Measurements from ENCODE around the gene ENO2. TPM values are rescaled to one million over a fixed set of nuclear protein-coding genes. Genes with fewer than 3 reads are reported as not detected.

Gene ENO2
- total RNA-seq, 1 experiment from 2014 or later, result 138 TPM

DNA sequence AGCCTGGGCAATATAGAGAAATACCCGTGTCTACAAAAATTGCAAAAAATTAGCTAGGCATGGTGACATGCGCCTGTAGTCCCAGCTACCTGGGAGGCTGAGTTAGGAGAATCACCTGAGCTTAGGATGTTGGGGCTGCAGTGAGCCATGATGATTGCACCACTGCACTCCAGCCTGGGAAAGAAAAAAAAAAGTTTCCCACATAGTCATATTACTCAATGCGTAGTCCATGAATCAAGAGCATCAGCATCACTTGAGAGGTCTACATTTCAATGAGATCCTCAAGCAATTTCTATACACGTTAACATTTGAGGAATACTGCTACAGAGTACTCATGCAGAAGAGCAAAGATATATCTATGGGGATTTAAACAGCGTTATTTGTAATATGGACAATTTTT, 15.0 kb upstream of the ENO2 start:
- ChIA-PET CTCF (interaction anchor here (0.6 kb wide), 1 partner anchor 22 kb away, joined by 4 read pairs; no protein-coding TSS in a partner anchor), POLR2A (ENCODE audit: low non-redundant PET) (no interaction called here)
- Histone ChIP-seq H3K4me3 (ENCODE audit: low read depth, low read length, poor library complexity, severe bottlenecking) (no peak overlapping the region), H3K36me3 (ENCODE audit: insufficient read depth, low read length, poor library complexity, severe bottlenecking) (no peaks in the 10 kb centered on the region), H3K27me3 (replicated peaks; ENCODE audit: insufficient read depth, low read depth, low read length, poor library complexity) (no peaks in the 10 kb centered on the region), H3K9me3 (ENCODE audit: low read depth, low read length, poor library complexity, severe bottlenecking) (no peaks in the 10 kb centered on the region), H3K27ac (ENCODE audit: low read depth, low read length, poor library complexity, severe bottlenecking) (no peak overlapping the region), H3K4me1 (ENCODE audit: insufficient read depth, low read length, poor library complexity, severe bottlenecking) (peaks cover 7% of the 10 kb centered on the region)
- no TSS peak for BruUV-seq (replicated peaks)
- intact Hi-C loops (cut with micrococcal nuclease; ENCODE audit: unreplicated experiment), result no loop called here
- DNase-seq (ENCODE audit: low spot score), result no peak
- TF ChIP-seq EZH2 (IDR thresholded peaks at IDR 0.05; ENCODE audit: borderline replicate concordance, low read depth, low read length, poor library complexity, severe bottlenecking), result no peak
- TF ChIP-seq, protein P1, sequence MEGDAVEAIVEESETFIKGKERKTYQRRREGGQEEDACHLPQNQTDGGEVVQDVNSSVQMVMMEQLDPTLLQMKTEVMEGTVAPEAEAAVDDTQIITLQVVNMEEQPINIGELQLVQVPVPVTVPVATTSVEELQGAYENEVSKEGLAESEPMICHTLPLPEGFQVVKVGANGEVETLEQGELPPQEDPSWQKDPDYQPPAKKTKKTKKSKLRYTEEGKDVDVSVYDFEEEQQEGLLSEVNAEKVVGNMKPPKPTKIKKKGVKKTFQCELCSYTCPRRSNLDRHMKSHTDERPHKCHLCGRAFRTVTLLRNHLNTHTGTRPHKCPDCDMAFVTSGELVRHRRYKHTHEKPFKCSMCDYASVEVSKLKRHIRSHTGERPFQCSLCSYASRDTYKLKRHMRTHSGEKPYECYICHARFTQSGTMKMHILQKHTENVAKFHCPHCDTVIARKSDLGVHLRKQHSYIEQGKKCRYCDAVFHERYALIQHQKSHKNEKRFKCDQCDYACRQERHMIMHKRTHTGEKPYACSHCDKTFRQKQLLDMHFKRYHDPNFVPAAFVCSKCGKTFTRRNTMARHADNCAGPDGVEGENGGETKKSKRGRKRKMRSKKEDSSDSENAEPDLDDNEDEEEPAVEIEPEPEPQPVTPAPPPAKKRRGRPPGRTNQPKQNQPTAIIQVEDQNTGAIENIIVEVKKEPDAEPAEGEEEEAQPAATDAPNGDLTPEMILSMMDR (conservative IDR thresholded peaks at IDR 0.05; ENCODE audit: low read depth, low read length), result no peak

DNA sequence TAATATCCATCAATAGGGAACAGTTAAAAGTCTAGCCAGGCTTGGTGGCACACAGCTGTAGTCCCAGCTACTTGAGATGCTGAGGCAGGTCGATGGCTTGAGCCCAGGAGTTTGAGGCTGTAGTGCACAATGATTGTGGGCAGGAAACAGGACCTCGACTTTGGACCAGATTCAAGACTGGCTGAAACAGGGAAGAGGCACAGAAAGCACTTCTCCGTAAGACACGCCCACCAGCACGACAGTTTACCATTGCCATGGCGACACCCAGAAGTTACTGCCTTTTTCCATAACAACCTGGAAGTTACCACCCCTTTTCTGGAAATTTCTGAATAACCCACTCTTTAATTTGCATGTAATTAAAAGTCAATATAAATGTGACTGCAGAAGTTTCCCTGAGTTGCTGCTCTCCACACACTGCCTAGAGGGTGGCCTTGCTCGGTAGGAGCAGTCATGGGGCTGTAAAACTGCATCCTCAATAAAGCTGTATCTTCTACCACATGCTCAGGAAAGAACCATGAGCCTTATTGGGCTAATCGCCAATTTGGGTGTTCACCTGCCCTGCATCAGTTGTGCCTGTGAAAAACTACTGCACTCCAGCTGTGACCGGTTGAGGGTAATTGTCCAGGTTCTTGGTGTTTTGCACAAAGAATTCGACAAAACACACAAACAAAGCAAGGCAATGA, 14.4 kb upstream of the ENO2 start:
- DNase-seq (ENCODE audit: low spot score), result peak; percentile 55
- Histone ChIP-seq H3K27me3 (replicated peaks; ENCODE audit: insufficient read depth, low read depth, low read length, poor library complexity) (no peaks in the 10 kb centered on the region), H3K27ac (ENCODE audit: low read depth, low read length, poor library complexity, severe bottlenecking) (no peak overlapping the region), H3K36me3 (ENCODE audit: insufficient read depth, low read length, poor library complexity, severe bottlenecking) (no peaks in the 10 kb centered on the region), H3K4me1 (ENCODE audit: insufficient read depth, low read length, poor library complexity, severe bottlenecking) (peaks cover 7% of the 10 kb centered on the region), H3K4me3 (ENCODE audit: low read depth, low read length, poor library complexity, severe bottlenecking) (no peak overlapping the region), H3K9me3 (ENCODE audit: low read depth, low read length, poor library complexity, severe bottlenecking) (no peaks in the 10 kb centered on the region)
- ChIA-PET CTCF (interaction anchor here (0.6 kb wide), 1 partner anchor 21 kb away, joined by 4 read pairs; no protein-coding TSS in a partner anchor), POLR2A (ENCODE audit: low non-redundant PET) (interaction anchor here (0.9 kb wide), 1 partner anchor 31 kb away, joined by 3 read pairs; no protein-coding TSS in a partner anchor)
- intact Hi-C loops (cut with micrococcal nuclease; ENCODE audit: unreplicated experiment), result no loop called here
- no TSS peak for BruUV-seq (replicated peaks)
- TF ChIP-seq EZH2 (IDR thresholded peaks at IDR 0.05; ENCODE audit: borderline replicate concordance, low read depth, low read length, poor library complexity, severe bottlenecking), result no peak
- TF ChIP-seq, protein P1 (conservative IDR thresholded peaks at IDR 0.05; ENCODE audit: low read depth, low read length), result no peak

DNA sequence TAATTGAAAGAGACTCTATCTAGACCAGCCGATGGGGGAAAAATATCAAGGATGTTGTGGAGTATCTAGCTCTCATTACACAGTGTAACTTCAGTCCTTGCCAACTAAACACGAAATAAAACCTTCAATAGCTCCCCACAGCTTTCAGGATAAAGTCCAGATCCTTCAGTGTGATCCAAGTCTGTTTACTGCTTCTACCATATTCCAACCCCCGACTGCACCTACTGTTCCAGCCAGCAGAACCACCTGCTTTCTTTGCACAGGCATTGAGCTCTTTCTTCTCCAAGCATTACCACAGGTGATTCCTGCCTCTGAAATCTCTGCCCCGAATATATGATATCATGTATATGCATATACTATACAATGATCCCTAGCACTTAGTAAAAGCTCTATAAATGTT, 11.9 kb upstream of the ENO2 start:
- no TSS peak for BruUV-seq (replicated peaks)
- no peak for DNase-seq (ENCODE audit: low spot score)
- TF ChIP-seq, protein P1 (conservative IDR thresholded peaks at IDR 0.05; ENCODE audit: low read depth, low read length), result no peak
- TF ChIP-seq EZH2 (IDR thresholded peaks at IDR 0.05; ENCODE audit: borderline replicate concordance, low read depth, low read length, poor library complexity, severe bottlenecking), result no peak
- ChIA-PET CTCF (interaction anchor here (0.6 kb wide), 1 partner anchor 11 kb away, joined by 4 read pairs; no protein-coding TSS in a partner anchor), POLR2A (ENCODE audit: low non-redundant PET) (no interaction called here)
- Histone ChIP-seq H3K27me3 (replicated peaks; ENCODE audit: insufficient read depth, low read depth, low read length, poor library complexity) (no peaks in the 10 kb centered on the region), H3K27ac (ENCODE audit: low read depth, low read length, poor library complexity, severe bottlenecking) (no peak overlapping the region), H3K9me3 (ENCODE audit: low read depth, low read length, poor library complexity, severe bottlenecking) (no peaks in the 10 kb centered on the region), H3K36me3 (ENCODE audit: insufficient read depth, low read length, poor library complexity, severe bottlenecking) (no peaks in the 10 kb centered on the region), H3K4me1 (ENCODE audit: insufficient read depth, low read length, poor library complexity, severe bottlenecking) (peaks cover 7% of the 10 kb centered on the region), H3K4me3 (ENCODE audit: low read depth, low read length, poor library complexity, severe bottlenecking) (no peak overlapping the region)
- intact Hi-C loops (cut with micrococcal nuclease; ENCODE audit: unreplicated experiment), result no loop called here

Data from A673 (cell line).